ENCODE results near the gene DNAJB4. TPM values are rescaled to one million over a fixed set of nuclear protein-coding genes. Genes with fewer than 3 reads are reported as not detected.
"Not testable (repeated sequence)": the region's sequence is repeated elsewhere in the genome, so short reads cannot be mapped to it uniquely, and the experiment has no call there.

DNAJB4 gene
- total RNA-seq, 4 donors from 2014 or later: 32.1 to 50.4 (median 41.0) TPM

DNA sequence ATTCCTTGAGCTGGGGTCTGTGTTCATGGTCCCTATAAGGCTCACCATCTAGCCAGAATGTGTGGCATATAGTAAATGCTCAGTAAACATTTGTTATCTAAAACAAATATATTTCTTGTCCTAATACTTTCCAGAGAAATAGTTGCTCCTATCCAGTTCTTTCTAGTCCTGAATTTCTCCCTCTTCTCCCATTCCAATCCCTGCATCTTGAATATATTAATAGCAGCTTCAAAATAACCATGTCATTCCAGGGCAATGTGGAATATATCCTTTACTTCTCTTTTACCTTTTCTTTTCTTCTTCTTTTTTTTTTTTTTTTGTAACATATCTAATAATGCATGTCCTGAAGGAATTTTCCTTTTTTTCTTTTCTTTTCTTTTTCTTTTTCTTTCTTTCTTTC, 10.4 kb downstream of the DNAJB4 start:
- TF ChIP-seq, protein P1, sequence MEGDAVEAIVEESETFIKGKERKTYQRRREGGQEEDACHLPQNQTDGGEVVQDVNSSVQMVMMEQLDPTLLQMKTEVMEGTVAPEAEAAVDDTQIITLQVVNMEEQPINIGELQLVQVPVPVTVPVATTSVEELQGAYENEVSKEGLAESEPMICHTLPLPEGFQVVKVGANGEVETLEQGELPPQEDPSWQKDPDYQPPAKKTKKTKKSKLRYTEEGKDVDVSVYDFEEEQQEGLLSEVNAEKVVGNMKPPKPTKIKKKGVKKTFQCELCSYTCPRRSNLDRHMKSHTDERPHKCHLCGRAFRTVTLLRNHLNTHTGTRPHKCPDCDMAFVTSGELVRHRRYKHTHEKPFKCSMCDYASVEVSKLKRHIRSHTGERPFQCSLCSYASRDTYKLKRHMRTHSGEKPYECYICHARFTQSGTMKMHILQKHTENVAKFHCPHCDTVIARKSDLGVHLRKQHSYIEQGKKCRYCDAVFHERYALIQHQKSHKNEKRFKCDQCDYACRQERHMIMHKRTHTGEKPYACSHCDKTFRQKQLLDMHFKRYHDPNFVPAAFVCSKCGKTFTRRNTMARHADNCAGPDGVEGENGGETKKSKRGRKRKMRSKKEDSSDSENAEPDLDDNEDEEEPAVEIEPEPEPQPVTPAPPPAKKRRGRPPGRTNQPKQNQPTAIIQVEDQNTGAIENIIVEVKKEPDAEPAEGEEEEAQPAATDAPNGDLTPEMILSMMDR (IDR thresholded peaks at IDR 0.05): no peak
- DNase-seq (ENCODE audit: low spot score): no peak
- ATAC-seq (ENCODE audit: low FRiP score): no peak

DNA sequence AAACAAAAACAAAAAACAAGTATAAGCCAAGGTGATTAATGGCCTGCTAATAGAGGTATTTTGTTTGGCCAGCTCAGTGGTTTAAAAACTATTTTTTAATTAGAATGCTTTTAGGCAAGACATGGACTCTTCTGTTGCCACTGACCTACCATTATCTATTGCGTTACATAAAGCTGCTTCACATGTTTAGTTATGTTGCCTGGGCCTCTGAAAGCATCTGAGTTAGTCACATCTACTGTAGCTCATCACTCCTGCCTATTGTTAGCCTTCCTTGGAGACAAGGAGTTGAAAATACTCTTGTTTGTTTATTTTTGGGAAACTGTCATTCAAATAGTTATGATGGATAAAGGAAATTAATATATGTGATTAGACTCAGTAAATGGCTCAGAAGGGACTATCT, 14.3 kb downstream of the DNAJB4 start:
- TF ChIP-seq, protein P1 (IDR thresholded peaks at IDR 0.05): no peak
- no peak for ATAC-seq (ENCODE audit: low FRiP score)

DNA sequence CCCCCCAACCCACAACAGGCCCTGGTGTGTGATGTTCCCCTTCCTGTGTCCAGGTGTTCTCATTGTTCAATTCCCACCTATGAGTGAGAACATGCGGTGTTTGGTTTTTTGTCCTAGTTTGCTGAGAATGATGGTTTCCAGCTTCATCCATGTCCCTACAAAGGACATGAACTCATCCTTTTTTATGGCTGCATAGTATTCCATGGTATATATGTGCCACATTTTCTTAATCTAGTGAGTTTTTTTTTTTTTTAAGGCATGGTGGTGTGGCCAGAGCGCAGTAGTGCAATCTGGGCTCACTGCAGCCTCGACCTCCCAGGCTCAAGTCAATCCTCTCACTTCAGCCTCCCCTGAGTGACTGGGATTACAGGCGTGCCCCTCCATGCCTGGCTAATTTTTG, 16.4 kb downstream of the DNAJB4 start:
- not testable (repeated sequence) for DNase-seq (ENCODE audit: low spot score); ATAC-seq (ENCODE audit: low FRiP score)

More for the DNA sequence above, 14.3 kb downstream of the DNAJB4 start:
- DNase-seq (ENCODE audit: low spot score): no peak

DNA sequence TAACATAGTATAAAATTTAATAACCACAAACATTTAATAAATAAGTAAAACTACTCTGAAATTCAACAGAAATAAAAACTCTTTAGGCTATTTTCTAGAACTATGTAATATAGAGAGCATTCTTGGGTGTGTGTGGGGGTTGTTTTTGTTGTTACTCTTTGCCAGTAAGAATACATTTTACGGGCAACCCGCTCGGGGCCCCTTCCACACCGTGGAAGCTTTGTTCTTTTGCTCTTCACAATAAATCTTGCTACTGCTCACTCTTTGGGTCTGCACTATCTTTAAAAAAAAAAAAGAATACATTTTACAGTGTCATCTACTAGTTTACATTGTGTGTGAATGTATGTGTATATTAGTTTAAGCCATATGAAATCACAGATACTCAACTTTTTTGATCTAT, 25.1 kb downstream of the DNAJB4 start:
- DNase-seq (ENCODE audit: low spot score) (no peak), ATAC-seq (ENCODE audit: low FRiP score) (no peak)
- TF ChIP-seq, protein P1 (IDR thresholded peaks at IDR 0.05): no peak

DNA sequence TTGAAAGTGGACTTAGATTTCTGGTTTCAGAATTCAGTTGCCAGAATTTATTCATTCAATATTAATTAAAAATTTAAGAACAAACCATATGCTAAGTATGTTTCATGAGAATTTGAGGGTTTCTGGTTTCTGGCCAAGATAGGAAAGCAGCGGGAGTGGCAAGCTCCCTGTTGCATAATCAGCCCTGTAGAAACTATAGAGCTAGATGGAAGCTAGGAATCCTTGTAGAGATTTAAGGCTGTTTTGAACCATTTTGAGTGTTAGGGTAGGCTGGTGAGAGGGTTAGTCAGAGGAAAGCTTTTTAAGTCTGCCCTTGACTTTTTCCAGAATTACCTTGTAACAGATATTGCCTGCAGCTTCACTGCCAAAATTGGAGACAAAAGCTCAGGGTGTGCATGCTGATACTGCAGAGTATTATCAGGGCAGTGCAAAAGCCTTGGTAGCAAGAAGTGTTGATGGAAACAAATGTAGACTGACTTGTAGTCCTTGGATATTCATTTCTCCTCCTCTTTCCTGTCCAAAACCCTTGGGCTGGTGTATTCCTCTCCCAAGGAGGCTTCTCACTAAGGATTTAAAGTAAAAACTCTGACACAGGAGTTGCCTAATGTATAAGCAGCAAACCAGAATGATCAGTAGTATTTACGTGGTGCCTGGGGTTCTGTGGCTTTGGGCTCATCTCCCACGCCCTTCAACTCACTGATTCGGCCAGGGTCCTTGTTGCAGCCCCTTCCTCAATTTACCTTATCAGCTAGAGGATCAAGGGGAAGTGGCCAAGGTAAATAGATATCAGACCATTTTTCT, 28.5 kb downstream of the DNAJB4 start:
- no peak for DNase-seq (ENCODE audit: low spot score)
- no peak for ATAC-seq (ENCODE audit: low FRiP score)
- TF ChIP-seq, protein P1 (IDR thresholded peaks at IDR 0.05): no peak

DNA sequence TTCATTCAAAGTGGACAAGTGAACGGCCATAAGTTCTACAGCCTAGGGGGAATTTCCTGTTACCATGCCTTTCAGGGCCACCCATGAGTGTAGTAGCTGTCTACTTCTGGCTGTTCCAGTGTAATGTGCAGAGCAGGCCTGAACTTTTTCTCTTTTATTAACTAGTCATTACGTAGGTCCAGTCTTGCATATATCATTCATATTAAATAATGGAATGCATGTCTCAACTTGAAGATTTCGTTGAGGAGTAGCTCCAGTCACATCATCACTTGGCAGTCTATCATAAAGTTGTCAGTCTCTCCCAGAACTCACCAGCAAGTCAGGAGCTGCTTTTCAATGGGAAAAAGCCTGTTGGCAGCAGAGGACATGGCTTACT, 29.0 kb downstream of the DNAJB4 start:
- TF ChIP-seq, protein P1 (IDR thresholded peaks at IDR 0.05): no peak
- no peak for ATAC-seq (ENCODE audit: low FRiP score)
- no peak for DNase-seq (ENCODE audit: low spot score)

GRCh38 chr1:78035121-78035520, 30.4 kb downstream of the DNAJB4 start:
- no peak for DNase-seq (ENCODE audit: low spot score)
- ATAC-seq (ENCODE audit: low FRiP score): no peak
- TF ChIP-seq, protein P1 (IDR thresholded peaks at IDR 0.05): no peak
